Measurements from ENCODE around the gene D2HGDH.

DNA sequence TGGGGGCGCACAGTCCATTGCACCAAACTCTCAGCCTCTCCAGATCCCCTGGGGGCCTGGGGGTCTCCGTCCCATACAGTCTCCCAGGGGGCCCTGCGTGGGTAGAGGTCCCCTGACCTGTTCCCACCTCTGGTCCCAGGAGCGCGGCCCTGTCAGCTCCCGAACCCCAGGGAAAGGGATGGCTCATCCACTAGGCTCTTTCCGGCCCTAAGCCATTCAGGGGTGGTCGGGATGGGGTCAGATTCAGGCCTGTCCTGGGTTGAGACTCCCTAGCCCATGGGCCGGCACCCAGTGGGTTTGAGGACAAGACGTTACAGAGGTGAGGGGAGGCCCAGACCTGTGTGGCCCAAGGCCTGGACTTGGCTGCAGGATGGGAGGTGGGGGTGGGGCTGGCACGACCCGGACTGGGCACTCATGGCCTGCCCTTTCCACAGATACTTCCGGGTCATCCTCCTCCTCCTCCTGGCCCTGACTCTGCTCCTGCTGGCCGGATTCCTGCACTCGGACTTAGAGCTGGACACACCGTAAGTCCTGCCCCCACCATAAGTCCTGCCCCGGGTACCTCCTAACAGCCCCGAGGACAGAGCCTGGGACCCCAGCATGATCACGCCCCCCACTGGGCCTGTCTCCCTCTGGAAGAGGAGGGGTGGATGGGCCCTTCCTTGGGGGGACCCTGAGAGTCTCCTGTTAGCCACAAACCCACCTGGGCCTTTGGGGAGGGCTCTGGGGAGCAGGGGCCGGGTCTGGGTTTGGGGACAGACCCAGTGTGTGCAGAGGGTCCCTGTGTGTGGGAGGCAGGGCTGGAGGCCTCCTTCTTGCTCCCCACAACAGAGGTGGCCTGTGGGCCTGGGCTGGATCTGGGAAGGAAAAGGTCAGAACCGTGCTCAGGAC lies 64.4 kb downstream of the D2HGDH start:
- TF ChIP-seq, protein P1, sequence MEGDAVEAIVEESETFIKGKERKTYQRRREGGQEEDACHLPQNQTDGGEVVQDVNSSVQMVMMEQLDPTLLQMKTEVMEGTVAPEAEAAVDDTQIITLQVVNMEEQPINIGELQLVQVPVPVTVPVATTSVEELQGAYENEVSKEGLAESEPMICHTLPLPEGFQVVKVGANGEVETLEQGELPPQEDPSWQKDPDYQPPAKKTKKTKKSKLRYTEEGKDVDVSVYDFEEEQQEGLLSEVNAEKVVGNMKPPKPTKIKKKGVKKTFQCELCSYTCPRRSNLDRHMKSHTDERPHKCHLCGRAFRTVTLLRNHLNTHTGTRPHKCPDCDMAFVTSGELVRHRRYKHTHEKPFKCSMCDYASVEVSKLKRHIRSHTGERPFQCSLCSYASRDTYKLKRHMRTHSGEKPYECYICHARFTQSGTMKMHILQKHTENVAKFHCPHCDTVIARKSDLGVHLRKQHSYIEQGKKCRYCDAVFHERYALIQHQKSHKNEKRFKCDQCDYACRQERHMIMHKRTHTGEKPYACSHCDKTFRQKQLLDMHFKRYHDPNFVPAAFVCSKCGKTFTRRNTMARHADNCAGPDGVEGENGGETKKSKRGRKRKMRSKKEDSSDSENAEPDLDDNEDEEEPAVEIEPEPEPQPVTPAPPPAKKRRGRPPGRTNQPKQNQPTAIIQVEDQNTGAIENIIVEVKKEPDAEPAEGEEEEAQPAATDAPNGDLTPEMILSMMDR (IDR thresholded peaks at IDR 0.05 in 2 of 3, conservative IDR thresholded peaks at IDR 0.05 in 1 of 3; ENCODE audit: borderline replicate concordance in 1 of 3, insufficient read depth in 1 of 3, low read depth in 2 of 3, low read length in 2 of 3), result no peak
- no peak for TF ChIP-seq POLR2AphosphoS5 (IDR thresholded peaks at IDR 0.05; ENCODE audit: low read depth, low read length)
- TF ChIP-seq EZH2 (IDR thresholded peaks at IDR 0.05), result no peak
- no peak for TF ChIP-seq RAD21 (IDR thresholded peaks at IDR 0.05; ENCODE audit: low read depth)
- no peak for TF ChIP-seq SP1 (IDR thresholded peaks at IDR 0.05; ENCODE audit: low read depth)
- TF ChIP-seq, protein P2, sequence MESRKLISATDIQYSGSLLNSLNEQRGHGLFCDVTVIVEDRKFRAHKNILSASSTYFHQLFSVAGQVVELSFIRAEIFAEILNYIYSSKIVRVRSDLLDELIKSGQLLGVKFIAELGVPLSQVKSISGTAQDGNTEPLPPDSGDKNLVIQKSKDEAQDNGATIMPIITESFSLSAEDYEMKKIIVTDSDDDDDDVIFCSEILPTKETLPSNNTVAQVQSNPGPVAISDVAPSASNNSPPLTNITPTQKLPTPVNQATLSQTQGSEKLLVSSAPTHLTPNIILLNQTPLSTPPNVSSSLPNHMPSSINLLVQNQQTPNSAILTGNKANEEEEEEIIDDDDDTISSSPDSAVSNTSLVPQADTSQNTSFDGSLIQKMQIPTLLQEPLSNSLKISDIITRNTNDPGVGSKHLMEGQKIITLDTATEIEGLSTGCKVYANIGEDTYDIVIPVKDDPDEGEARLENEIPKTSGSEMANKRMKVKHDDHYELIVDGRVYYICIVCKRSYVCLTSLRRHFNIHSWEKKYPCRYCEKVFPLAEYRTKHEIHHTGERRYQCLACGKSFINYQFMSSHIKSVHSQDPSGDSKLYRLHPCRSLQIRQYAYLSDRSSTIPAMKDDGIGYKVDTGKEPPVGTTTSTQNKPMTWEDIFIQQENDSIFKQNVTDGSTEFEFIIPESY (IDR thresholded peaks at IDR 0.05; ENCODE audit: extremely low read depth, insufficient replicate concordance, low read length), result no peak
- TF ChIP-seq SRF (IDR thresholded peaks at IDR 0.05; ENCODE audit: low read depth), result no peak
- no peak for TF ChIP-seq CEBPB (IDR thresholded peaks at IDR 0.05; ENCODE audit: low read depth)
